ENCODE measurements around the gene HBE1. TPM values are rescaled to one million over a fixed set of nuclear protein-coding genes. Genes with fewer than 3 reads are reported as not detected.

HBE1 gene
- 0.10 to 0.19 TPM (median 0.17 TPM) in 3 of 5 replicates, not detected in the others for total RNA-seq (2022; extraction: Qiagen RNA extraction)

DNA sequence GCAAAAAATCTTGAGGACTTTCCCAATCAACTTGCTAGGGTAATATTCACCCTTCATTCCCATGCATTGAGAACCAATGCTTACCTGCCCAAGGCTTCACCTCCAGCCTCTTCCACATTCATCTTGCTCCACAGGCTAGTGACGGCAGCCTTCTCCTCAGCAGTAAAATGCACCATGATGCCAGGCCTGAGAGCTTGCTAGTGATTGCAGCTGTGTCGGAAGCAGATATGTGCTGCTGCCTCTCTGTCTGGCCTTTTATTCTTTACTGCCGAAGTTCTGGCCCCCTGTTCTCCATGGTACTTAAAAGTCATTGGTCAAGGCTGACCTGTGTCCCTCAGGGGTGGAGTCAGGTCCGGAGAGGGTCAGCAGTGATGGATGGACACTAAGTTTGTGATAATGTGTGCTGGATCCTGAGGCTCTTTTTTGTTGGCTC lies at the start of gene HBE1:
Gene HBE1 (minus strand): TSS at position 231 of the 433 bp plus-strand sequence. CDS start 55 bp downstream, at position 176.

DNA sequence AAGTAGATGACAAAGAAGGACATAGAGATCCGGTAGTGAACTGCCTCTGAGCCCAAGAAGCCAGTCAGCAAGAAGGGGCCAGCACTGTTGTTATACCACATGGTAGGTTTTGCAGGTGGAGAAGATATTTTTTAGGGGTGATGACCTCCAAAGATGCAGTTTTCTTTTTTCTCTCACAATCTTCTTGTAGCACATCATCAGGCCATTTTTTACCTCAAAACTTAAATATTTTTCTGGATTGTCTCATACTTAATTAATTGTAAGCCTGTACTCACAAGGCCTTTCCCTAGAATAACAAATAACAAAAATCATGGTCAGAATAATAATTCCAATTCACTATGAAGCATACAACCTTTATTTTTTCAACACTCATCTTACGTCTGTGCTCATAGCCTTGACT lies 32.1 kb upstream of the HBE1 start, which contains the start of gene OR51B4:
Gene OR51B4 (minus strand): TSS at position 101 of the 400 bp plus-strand sequence. CDS start 0 bp downstream, at position 101.

DNA sequence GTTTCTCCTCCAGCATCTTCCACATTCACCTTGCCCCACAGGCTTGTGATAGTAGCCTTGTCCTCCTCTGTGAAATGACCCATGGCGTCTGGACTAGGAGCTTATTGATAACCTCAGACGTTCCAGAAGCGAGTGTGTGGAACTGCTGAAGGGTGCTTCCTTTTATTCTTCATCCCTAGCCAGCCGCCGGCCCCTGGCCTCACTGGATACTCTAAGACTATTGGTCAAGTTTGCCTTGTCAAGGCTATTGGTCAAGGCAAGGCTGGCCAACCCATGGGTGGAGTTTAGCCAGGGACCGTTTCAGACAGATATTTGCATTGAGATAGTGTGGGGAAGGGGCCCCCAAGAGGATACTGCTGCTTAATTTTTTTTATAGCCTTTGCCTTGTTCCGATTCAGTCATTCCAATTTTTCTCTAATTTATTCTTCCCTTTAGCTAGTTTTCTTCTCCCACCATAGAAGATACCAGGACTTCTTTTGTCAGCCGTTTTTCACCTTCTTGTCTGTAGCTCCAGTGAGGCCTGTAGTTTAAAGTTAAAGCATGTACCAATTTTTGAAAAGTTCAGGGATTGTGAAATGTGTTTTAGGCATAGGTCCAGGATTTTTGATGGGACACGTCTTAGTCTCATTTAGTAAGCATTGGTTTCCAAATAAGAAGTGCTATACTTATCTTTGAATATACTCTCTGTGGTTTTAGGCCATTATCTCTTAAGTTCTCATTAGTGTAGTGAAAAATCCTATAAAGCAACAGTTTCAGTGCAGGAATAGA lies 14.9 kb downstream of the HBE1 start, which contains the start of gene HBG2:
Gene HBG2 (minus strand): TSS at position 136 of the 768 bp plus-strand sequence. CDS start 53 bp downstream, at position 83.

DNA sequence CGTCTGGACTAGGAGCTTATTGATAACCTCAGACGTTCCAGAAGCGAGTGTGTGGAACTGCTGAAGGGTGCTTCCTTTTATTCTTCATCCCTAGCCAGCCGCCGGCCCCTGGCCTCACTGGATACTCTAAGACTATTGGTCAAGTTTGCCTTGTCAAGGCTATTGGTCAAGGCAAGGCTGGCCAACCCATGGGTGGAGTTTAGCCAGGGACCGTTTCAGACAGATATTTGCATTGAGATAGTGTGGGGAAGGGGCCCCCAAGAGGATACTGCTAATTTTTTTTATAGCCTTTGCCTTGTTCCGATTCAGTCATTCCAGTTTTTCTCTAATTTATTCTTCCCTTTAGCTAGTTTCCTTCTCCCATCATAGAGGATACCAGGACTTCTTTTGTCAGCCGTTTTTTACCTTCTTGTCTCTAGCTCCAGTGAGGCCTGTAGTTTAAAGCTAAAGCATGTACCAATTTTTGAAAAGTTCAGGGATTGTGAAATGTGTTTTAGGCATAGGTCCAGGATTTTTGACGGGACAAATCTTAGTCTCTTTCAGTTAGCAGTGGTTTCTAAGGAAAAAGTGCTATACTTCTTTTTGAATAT lies 19.8 kb downstream of the HBE1 start, which contains the start of gene HBG1:
Gene HBG1 (minus strand): TSS at position 51 of the 590 bp plus-strand sequence. CDS start 53 bp downstream, outside the sequence.

DNA sequence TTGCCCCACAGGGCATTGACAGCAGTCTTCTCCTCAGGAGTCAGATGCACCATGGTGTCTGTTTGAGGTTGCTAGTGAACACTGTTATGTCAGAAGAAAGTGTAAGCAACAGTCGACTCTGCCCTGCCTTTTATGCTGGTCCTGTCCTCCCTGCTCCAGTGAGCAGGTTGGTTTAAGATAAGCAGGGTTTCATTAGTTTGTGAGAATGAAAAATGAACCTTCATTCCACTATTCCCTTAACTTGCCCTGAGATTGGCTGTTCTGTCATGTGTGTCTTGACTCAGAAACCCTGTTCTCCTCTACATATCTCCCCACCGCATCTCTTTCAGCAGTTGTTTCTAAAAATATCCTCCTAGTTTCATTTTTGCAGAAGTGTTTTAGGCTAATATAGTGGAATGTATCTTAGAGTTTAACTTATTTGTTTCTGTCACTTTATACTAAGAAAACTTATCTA lies 35.3 kb downstream of the HBE1 start, which contains the start of gene HBD:
Gene HBD (minus strand): TSS at position 103 of the 454 bp plus-strand sequence. CDS start 50 bp downstream, at position 53.

DNA sequence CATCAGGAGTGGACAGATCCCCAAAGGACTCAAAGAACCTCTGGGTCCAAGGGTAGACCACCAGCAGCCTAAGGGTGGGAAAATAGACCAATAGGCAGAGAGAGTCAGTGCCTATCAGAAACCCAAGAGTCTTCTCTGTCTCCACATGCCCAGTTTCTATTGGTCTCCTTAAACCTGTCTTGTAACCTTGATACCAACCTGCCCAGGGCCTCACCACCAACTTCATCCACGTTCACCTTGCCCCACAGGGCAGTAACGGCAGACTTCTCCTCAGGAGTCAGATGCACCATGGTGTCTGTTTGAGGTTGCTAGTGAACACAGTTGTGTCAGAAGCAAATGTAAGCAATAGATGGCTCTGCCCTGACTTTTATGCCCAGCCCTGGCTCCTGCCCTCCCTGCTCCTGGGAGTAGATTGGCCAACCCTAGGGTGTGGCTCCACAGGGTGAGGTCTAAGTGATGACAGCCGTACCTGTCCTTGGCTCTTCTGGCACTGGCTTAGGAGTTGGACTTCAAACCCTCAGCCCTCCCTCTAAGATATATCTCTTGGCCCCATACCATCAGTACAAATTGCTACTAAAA lies 42.9 kb downstream of the HBE1 start, which contains the start of gene HBB:
Gene HBB (minus strand): TSS at position 340 of the 579 bp plus-strand sequence. CDS start 50 bp downstream, at position 290.

Other genes with a start within 250 kb of the HBE1 start
- not detected in 5 replicates for gene OR52J3, start 223.4 kb downstream of the HBE1 start, total RNA-seq (2022; extraction: Qiagen RNA extraction)
- not detected in 5 replicates for gene OR52E2, start 210.3 kb downstream of the HBE1 start, total RNA-seq (2022; extraction: Qiagen RNA extraction)
- gene OR52E1, start 200.4 kb downstream of the HBE1 start, total RNA-seq (2022; extraction: Qiagen RNA extraction), result not detected in 5 replicates
- not detected in 5 replicates for gene OR52A5, start 131.6 kb downstream of the HBE1 start, total RNA-seq (2022; extraction: Qiagen RNA extraction)
- not detected in 5 replicates for gene OR52A1, start 115.2 kb downstream of the HBE1 start, total RNA-seq (2022; extraction: Qiagen RNA extraction)
- not detected in 5 replicates for gene OR51V1, start 69.3 kb downstream of the HBE1 start, total RNA-seq (2022; extraction: Qiagen RNA extraction)
- 0.24 TPM in 1 of 5 replicates, not detected in the others for gene HBB, start 42.9 kb downstream of the HBE1 start, total RNA-seq (2022; extraction: Qiagen RNA extraction)
- not detected in 5 replicates for gene HBD, start 35.5 kb downstream of the HBE1 start, total RNA-seq (2022; extraction: Qiagen RNA extraction)
- not detected in 5 replicates for gene HBG1, start 20.1 kb downstream of the HBE1 start, total RNA-seq (2022; extraction: Qiagen RNA extraction)
- not detected in 5 replicates for gene HBG2, start 15.2 kb downstream of the HBE1 start, total RNA-seq (2022; extraction: Qiagen RNA extraction)
- gene OR51B4, start 32.0 kb upstream of the HBE1 start, total RNA-seq (2022; extraction: Qiagen RNA extraction), result not detected in 5 replicates
- gene OR51B2, start 54.4 kb upstream of the HBE1 start, total RNA-seq (2022; extraction: Qiagen RNA extraction), result not detected in 5 replicates
- not detected in 5 replicates for gene OR51B5, start 73.6 kb upstream of the HBE1 start, total RNA-seq (2022; extraction: Qiagen RNA extraction)
- gene OR51B6, start 81.6 kb upstream of the HBE1 start, total RNA-seq (2022; extraction: Qiagen RNA extraction), result not detected in 5 replicates
- gene OR51M1, start 113.9 kb upstream of the HBE1 start, total RNA-seq (2022; extraction: Qiagen RNA extraction), result not detected in 5 replicates
- not detected in 5 replicates for gene OR51Q1, start 152.2 kb upstream of the HBE1 start, total RNA-seq (2022; extraction: Qiagen RNA extraction)
- not detected in 5 replicates for gene OR51I1, start 171.6 kb upstream of the HBE1 start, total RNA-seq (2022; extraction: Qiagen RNA extraction)
- not detected in 5 replicates for gene OR51I2, start 179.4 kb upstream of the HBE1 start, total RNA-seq (2022; extraction: Qiagen RNA extraction)
- not detected in 5 replicates for gene OR52D1, start 218.7 kb upstream of the HBE1 start, total RNA-seq (2022; extraction: Qiagen RNA extraction)
- not detected in 5 replicates for gene UBQLN3, start 240.0 kb upstream of the HBE1 start, total RNA-seq (2022; extraction: Qiagen RNA extraction)
- gene UBQLNL, start 246.8 kb upstream of the HBE1 start, total RNA-seq (2022; extraction: Qiagen RNA extraction), result 0.02 TPM in 1 of 5 replicates, not detected in the others

Data from A549 treated with AZD2906 at 1 μM for 4 hours (cell line).